ENCODE data around the gene ZBTB46.

DNA sequence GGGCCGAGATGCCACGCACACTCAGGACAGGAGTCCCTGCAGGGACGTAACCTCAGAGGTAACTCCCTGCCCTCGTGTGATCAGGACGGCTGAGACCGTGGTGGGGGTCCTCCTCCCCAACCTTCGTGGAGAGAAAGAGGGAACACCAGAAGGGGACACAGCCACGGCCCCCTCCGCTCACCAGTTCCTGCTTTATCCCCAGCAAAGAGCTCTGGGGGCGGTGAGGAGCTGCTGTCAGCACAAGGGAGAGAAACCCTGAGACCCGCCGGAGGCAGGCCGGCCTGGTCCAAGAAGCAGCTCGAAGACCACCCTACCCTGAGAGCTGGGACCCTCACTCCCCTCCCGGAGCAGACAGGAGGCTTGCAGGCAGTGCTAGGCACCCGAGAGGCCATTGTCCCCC, 47.1 kb downstream of the ZBTB46 start:
- TF ChIP-seq, protein P1, sequence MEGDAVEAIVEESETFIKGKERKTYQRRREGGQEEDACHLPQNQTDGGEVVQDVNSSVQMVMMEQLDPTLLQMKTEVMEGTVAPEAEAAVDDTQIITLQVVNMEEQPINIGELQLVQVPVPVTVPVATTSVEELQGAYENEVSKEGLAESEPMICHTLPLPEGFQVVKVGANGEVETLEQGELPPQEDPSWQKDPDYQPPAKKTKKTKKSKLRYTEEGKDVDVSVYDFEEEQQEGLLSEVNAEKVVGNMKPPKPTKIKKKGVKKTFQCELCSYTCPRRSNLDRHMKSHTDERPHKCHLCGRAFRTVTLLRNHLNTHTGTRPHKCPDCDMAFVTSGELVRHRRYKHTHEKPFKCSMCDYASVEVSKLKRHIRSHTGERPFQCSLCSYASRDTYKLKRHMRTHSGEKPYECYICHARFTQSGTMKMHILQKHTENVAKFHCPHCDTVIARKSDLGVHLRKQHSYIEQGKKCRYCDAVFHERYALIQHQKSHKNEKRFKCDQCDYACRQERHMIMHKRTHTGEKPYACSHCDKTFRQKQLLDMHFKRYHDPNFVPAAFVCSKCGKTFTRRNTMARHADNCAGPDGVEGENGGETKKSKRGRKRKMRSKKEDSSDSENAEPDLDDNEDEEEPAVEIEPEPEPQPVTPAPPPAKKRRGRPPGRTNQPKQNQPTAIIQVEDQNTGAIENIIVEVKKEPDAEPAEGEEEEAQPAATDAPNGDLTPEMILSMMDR (IDR thresholded peaks at IDR 0.05) = no peak
- TF ChIP-seq ZFX (IDR thresholded peaks at IDR 0.05; ENCODE audit: borderline replicate concordance) = no peak

All from 22Rv1 (cell line).